GM23338 (cell line): ENCODE data around the gene NR4A1. TPM values are rescaled to one million over a fixed set of nuclear protein-coding genes. Genes with fewer than 3 reads are reported as not detected.

Source experiments
- ATAC-seq: fragments of 200-7000 bp; cut with Tn5 transposase; 3 replicates; pipeline ENCODE4 v1.9.1; 2020
- DNase-seq: peaks from one replicate; pipeline ENCODE4 v3.0.0-alpha.2; 2015; ENCODE audit warnings: low spot score
- H2AFZ ChIP-seq: fragments of 200-600 bp; sonication (generic); 2 replicates; pipeline ENCODE4 v1.8.0; 2016; ENCODE audit warnings: antibody characterized with exemption, mild to moderate bottlenecking, moderate library complexity
- H3F3A ChIP-seq: fragments of 200-600 bp; sonication (generic); replicated peaks from 2 replicates; pipeline ENCODE4 v1.8.0; 2017; ENCODE audit warnings: antibody characterized with exemption, mixed run types, low read depth
- H3K27ac ChIP-seq: fragments of 200-600 bp; sonication (generic); 2 replicates; pipeline ENCODE4 v1.6.1; 2016; ENCODE audit warnings: low read depth
- H3K27me3 ChIP-seq: fragments of 200-600 bp; sonication (generic); 2 replicates; pipeline ENCODE4 v1.8.0; 2016; ENCODE audit warnings: mild to moderate bottlenecking, mixed run types, moderate library complexity; ENCODE audit not compliant: insufficient read depth
- H3K36me3 ChIP-seq: fragments of 200-600 bp; sonication (generic); 2 replicates; pipeline ENCODE4 v1.8.0; 2016; ENCODE audit warnings: mild to moderate bottlenecking; ENCODE audit not compliant: insufficient read depth
- H3K4me1 ChIP-seq: fragments of 200-600 bp; sonication (generic); 2 replicates; pipeline ENCODE4 v1.8.0; 2016; ENCODE audit warnings: mild to moderate bottlenecking, moderate library complexity; ENCODE audit not compliant: insufficient read depth
- H3K4me2 ChIP-seq: fragments of 200-600 bp; sonication (generic); 2 replicates; pipeline ENCODE4 v1.7.1; 2017; ENCODE audit warnings: mixed run types
- H3K4me3 ChIP-seq: fragments of 200-600 bp; sonication (generic); 2 replicates; pipeline ENCODE4 v1.6.1; 2016; ENCODE audit warnings: mixed run types
- H3K79me2 ChIP-seq: fragments of 200-600 bp; sonication (generic); replicated peaks from 2 replicates; pipeline ENCODE4 v1.8.0; 2017; ENCODE audit warnings: mild to moderate bottlenecking; ENCODE audit not compliant: insufficient read depth
- H3K9me2 ChIP-seq: fragments of 200-600 bp; sonication (generic); 2 replicates; pipeline ENCODE4 v1.8.0; 2017; ENCODE audit not compliant: insufficient read depth
- H4K20me1 ChIP-seq: fragments of 200-600 bp; sonication (generic); replicated peaks from 2 replicates; pipeline ENCODE4 v1.8.0; 2017; ENCODE audit warnings: mild to moderate bottlenecking; ENCODE audit not compliant: insufficient read depth
- H3K27ac Mint-ChIP-seq: 2 replicates; pipeline ENCODE4 v1.8.0; 2020; ENCODE audit warnings: inconsistent platforms, mild to moderate bottlenecking, moderate library complexity, mixed read lengths
- H3K27me3 Mint-ChIP-seq: 3 replicates; pipeline ENCODE4 v1.8.0; 2022; ENCODE audit warnings: low read depth, mild to moderate bottlenecking, moderate library complexity, mixed read lengths, inconsistent platforms; ENCODE audit not compliant: insufficient read depth, poor library complexity
- H3K36me3 Mint-ChIP-seq: 3 replicates; pipeline ENCODE4 v1.8.0; 2021; ENCODE audit warnings: low read depth, mild to moderate bottlenecking, inconsistent platforms, moderate library complexity, mixed read lengths
- H3K4me1 Mint-ChIP-seq: 3 replicates; pipeline ENCODE4 v1.8.0; 2020; ENCODE audit warnings: mild to moderate bottlenecking, inconsistent platforms, mixed read lengths
- H3K4me3 Mint-ChIP-seq: 3 replicates; pipeline ENCODE4 v1.8.0; 2021; ENCODE audit warnings: moderate library complexity, mild to moderate bottlenecking, inconsistent platforms, mixed read lengths
- H3K9me3 Mint-ChIP-seq: 3 replicates; pipeline ENCODE4 v1.8.0; 2020; ENCODE audit warnings: moderate library complexity, mild to moderate bottlenecking, inconsistent platforms, mixed read lengths
- CREB1 ChIP-seq: fragments of 250-450 bp; sonication (Bioruptor Pico); IDR thresholded peaks from 2 replicates; pipeline ENCODE4 v1.5.0; 2020; ENCODE audit warnings: low read depth, mild to moderate bottlenecking, moderate library complexity
- CTCF ChIP-seq, 2 experiments: fragments of 200-600 bp in 1 of 2; sonication (generic) in 1 of 2; conservative IDR thresholded peaks; 2 replicates each; pipeline versions ENCODE4 v1.5.1 to v1.6.1; 2016 to 2017; ENCODE audit warnings: antibody characterized with exemption in 2 of 2, low read depth in 2 of 2, mild to moderate bottlenecking in 2 of 2, moderate library complexity in 1 of 2
- ETS1 ChIP-seq: IDR thresholded peaks from 2 replicates; pipeline ENCODE4 v1.6.1; 2016; ENCODE audit warnings: antibody characterized with exemption
- EZH2 ChIP-seq: fragments of 200-600 bp; sonication (generic); IDR thresholded peaks from one replicate; pipeline ENCODE4 v1.8.0; 2017; ENCODE audit warnings: antibody characterized with exemption, mild to moderate bottlenecking, low read depth; ENCODE audit not compliant: unreplicated experiment
- EZH2phosphoT487 ChIP-seq: fragments of 200-600 bp; sonication (generic); IDR thresholded peaks from one replicate; pipeline ENCODE4 v1.8.1; 2018; ENCODE audit warnings: antibody characterized with exemption; ENCODE audit not compliant: unreplicated experiment
- JUNB ChIP-seq: IDR thresholded peaks from one replicate; pipeline ENCODE4 v1.6.1; 2016; ENCODE audit warnings: antibody characterized with exemption; ENCODE audit not compliant: unreplicated experiment
- NANOG ChIP-seq: IDR thresholded peaks from 2 replicates; pipeline ENCODE4 v1.6.1; 2016; ENCODE audit warnings: antibody characterized with exemption, borderline replicate concordance
- POLR2AphosphoS5 ChIP-seq: IDR thresholded peaks from 2 replicates; pipeline ENCODE4 v1.6.1; 2016; ENCODE audit warnings: antibody characterized with exemption, low read depth
- REST ChIP-seq: IDR thresholded peaks from one replicate; pipeline ENCODE4 v1.6.1; 2018; ENCODE audit warnings: antibody characterized with exemption; ENCODE audit not compliant: unreplicated experiment
- STAT1 ChIP-seq: IDR thresholded peaks from one replicate; pipeline ENCODE4 v1.6.1; 2016; ENCODE audit warnings: antibody characterized with exemption; ENCODE audit not compliant: unreplicated experiment
- ZNF114 ChIP-seq: fragments of 250-450 bp; sonication (Bioruptor Pico); IDR thresholded peaks from 2 replicates; pipeline ENCODE4 v1.5.0; 2020; ENCODE audit warnings: mild to moderate bottlenecking, moderate library complexity
- ZNF331 ChIP-seq: fragments of 250-450 bp; sonication (Bioruptor Pico); IDR thresholded peaks from 2 replicates; pipeline ENCODE4 v1.5.0; 2020; ENCODE audit warnings: low read depth, mild to moderate bottlenecking, moderate library complexity
- ZNF462 ChIP-seq: fragments of 250-450 bp; sonication (Bioruptor Pico); IDR thresholded peaks from 2 replicates; pipeline ENCODE4 v1.5.0; 2020; ENCODE audit warnings: mild to moderate bottlenecking, moderate library complexity
- polyA plus RNA-seq: library from polyadenylated mRNA; unstranded; fragments of >200 nt; fragmentation: Nextera tagmentation; extraction: Ambion mirVana; gene quantifications from 2 replicates; pipeline ENCODE4 v1.2.1, GENCODE V29; 2016
- total RNA-seq: library from RNA; depleted of rRNA; stranded (reverse); fragments of >200 nt; shearing (Covaris generic); gene quantifications from 2 replicates; pipeline ENCODE4 v1.2.3, GENCODE V29; 2014

The NR4A1 gene
- total and polyA plus RNA-seq, 2 experiments from 2014 or later = 7.5 to 19.1 TPM

- Histone ChIP-seq H3K27ac (no peak overlapping the region), H3K9me2 (no peaks in the 10 kb centered on the region), H2AFZ (no peak overlapping the region), H3K4me3 (no peak overlapping the region), H3K36me3 (no peaks in the 10 kb centered on the region), H3K79me2 (no peaks in the 10 kb centered on the region), H3K4me2 (no peak overlapping the region), H3K4me1 (peaks cover 21% of the 10 kb centered on the region; the same call in 1 of the 2 replicates), H4K20me1 (no peaks in the 10 kb centered on the region), H3F3A (0 out of 2 replicates have a peak, but pooled peaks cover 4% of the 10 kb centered on the region), H3K27me3 (no peaks in the 10 kb centered on the region)
- Mint-ChIP-seq H3K27ac (no peak overlapping the region), H3K9me3 (no peaks in the 10 kb centered on the region), H3K27me3 (peaks cover 4% of the 10 kb centered on the region), H3K4me1 (peaks cover 25% of the 10 kb centered on the region), H3K36me3 (no peaks in the 10 kb centered on the region; the same call in 2 of the 3 replicates), H3K4me3 (no peak overlapping the region)
- ATAC-seq (no peak), DNase-seq (no peak)
- TF ChIP-seq JUNB (no peak), EZH2phosphoT487 (no peak), POLR2AphosphoS5 (no peak), NANOG (no peak), ZNF114 (CRISPR knock-in tag) (no peak), ZNF331 (no peak), ETS1 (no peak), CREB1 (CRISPR knock-in tag) (no peak), EZH2 (no peak), REST (no peak), CTCF (conservative IDR thresholded peaks at IDR 0.05; ENCODE audit: low read depth in 2 of 2) (no peak), ZNF462 (CRISPR knock-in tag) (no peak), STAT1 (no peak)
Observed at GRCh38 chr12:52086944-52087835, 35.9 kb downstream of the NR4A1 start.
